K562 (cell line): ENCODE measurements around the gene TBX10. TPM values are rescaled to one million over a fixed set of nuclear protein-coding genes. Genes with fewer than 3 reads are reported as not detected.

Experiments used
- ARID1B ChIP-seq: fragments of 450-650 bp; IDR thresholded peaks from 2 replicates; pipeline ENCODE4 v1.6.1; 2016; ENCODE audit warnings: antibody characterized with exemption, mild to moderate bottlenecking, inconsistent platforms
- BCLAF1 ChIP-seq, 2 experiments: fragments of 450-650 bp in 1 of 2; IDR thresholded peaks; 2 replicates each; pipeline ENCODE4 v1.6.1; 2011 to 2017; ENCODE audit warnings: low read depth in 2 of 2, antibody characterized with exemption in 1 of 2, borderline replicate concordance in 1 of 2, low read length in 1 of 2, mild to moderate bottlenecking in 1 of 2, mixed read lengths in 1 of 2; ENCODE audit not compliant: control insufficient read depth in 1 of 2
- CEBPB ChIP-seq: fragments of 450-650 bp; IDR thresholded peaks from 2 replicates; pipeline ENCODE4 v1.6.1; 2016; ENCODE audit warnings: missing genetic modification characterization, missing compliant biosample characterization
- CTCF ChIP-seq, 3 experiments: IDR thresholded peaks in 2 of 3; conservative IDR thresholded peaks in 1 of 3; 2 replicates each; pipeline ENCODE4 v1.5.1; 2011 to 2012; ENCODE audit warnings: low read length in 3 of 3, mild to moderate bottlenecking in 3 of 3, control low read depth in 2 of 3, improper control_type of control experiment in 1 of 3, inconsistent platforms in 1 of 3, low read depth in 1 of 3, mixed read lengths in 1 of 3, moderate library complexity in 1 of 3; ENCODE audit not compliant: insufficient read depth in 2 of 3
- HMGN3 ChIP-seq: IDR thresholded peaks from 2 replicates; pipeline ENCODE4 v1.6.1; 2011; ENCODE audit warnings: borderline replicate concordance, low read depth, mild to moderate bottlenecking, mixed read lengths, low read length; ENCODE audit not compliant: insufficient read length; ENCODE audit errors: extremely low read depth
- KDM2B ChIP-seq: fragments of 250-450 bp; sonication (Bioruptor Pico); IDR thresholded peaks from 2 replicates; pipeline ENCODE4 v1.8.0; 2021; ENCODE audit warnings: mild to moderate bottlenecking, moderate library complexity
- MAX ChIP-seq: sonication (generic); formaldehyde crosslinking; IDR thresholded peaks from 2 replicates; pipeline ENCODE4 v1.9.0; 2022; ENCODE audit warnings: mild to moderate bottlenecking, missing genetic modification reagents
- RBFOX2 ChIP-seq: fragments of 200-400 bp; formaldehyde crosslinking; IDR thresholded peaks from 2 replicates; pipeline ENCODE4 v1.6.1; 2017; ENCODE audit warnings: low read depth, mild to moderate bottlenecking, low read length, moderate library complexity
- RERE ChIP-seq: sonication (generic); formaldehyde crosslinking; IDR thresholded peaks from 2 replicates; pipeline ENCODE4 v1.8.0; 2023; ENCODE audit warnings: missing genetic modification reagents, mild to moderate bottlenecking, borderline replicate concordance
- STAT5B ChIP-seq: fragments of 250-450 bp; sonication (Bioruptor Pico); IDR thresholded peaks from 2 replicates; pipeline ENCODE4 v1.8.0; 2021; ENCODE audit warnings: mild to moderate bottlenecking, inconsistent platforms
- TFAP4 ChIP-seq: sonication (generic); formaldehyde crosslinking; IDR thresholded peaks from 2 replicates; pipeline ENCODE4 v1.8.0; 2022; ENCODE audit warnings: missing genetic modification reagents, mild to moderate bottlenecking, moderate library complexity, borderline replicate concordance
- polyA plus RNA-seq, 8 experiments: library from polyadenylated mRNA; depleted of rRNA in 4 of 8; stranded (reverse) in 5 of 8; unstranded in 3 of 8; fragments of >200 nt; fragmentation: Nextera tagmentation in 2 of 8; fragmentation: Illumina TruSeq in 1 of 8; extraction: Ambion mirVana in 2 of 8; extraction: Trizol in 1 of 8; gene quantifications; 2 replicates each; pipeline versions ENCODE4 v1.2.1 to v1.2.3, GENCODE V29; 2011 to 2014; ENCODE audit warnings: inconsistent platforms in 1 of 8, missing spikeins in 1 of 8
- total RNA-seq, 7 experiments: library from RNA; depleted of rRNA in 6 of 7; stranded (reverse); fragments of >200 nt in 6 of 7; fragmentation: Illumina TruSeq in 2 of 7; extraction: Trizol in 2 of 7; gene quantifications; 2 replicates each; pipeline versions ENCODE4 v1.2.1 to v1.2.3, GENCODE V29; 2011 to 2021; ENCODE audit warnings: low replicate concordance in 1 of 7

Gene TBX10
- total and polyA plus RNA-seq, 9 of the 15 experiments (the other 6 are each of a cell fraction or from before 2014, with no cell fraction given): not detected

GRCh38 chr11:67614730-67615714 is 24.5 kb downstream of the TBX10 start (continued):
- TF ChIP-seq RERE (no peak), RBFOX2 (0 out of 2 replicates have a peak, but pooled peaks have one; percentile 3), MAX (CRISPR knock-in tag) (peak; percentile 9; the same call in 1 of the 2 replicates), ARID1B (no peak), CEBPB (tag) (no peak), TFAP4 (CRISPR knock-in tag) (peak; percentile 14; the same call in 1 of the 2 replicates), BCLAF1 (IDR thresholded peaks at IDR 0.05; ENCODE audit: borderline replicate concordance in 1 of 2, control insufficient read depth in 1 of 2, low read depth in 2 of 2, low read length in 1 of 2) (no peak), KDM2B (no peak), HMGN3 (peak; percentile 4), STAT5B (CRISPR knock-in tag) (no peak), CTCF (IDR thresholded peaks at IDR 0.05 in 2 of 3, conservative IDR thresholded peaks at IDR 0.05 in 1 of 3; ENCODE audit: insufficient read depth in 2 of 3, low read depth in 1 of 3, low read length in 3 of 3) (peak; percentile 54 to 76 (median 68))
